NB4 (cell line): ENCODE measurements around the gene TMEM59L.
"Not testable (repeated sequence)": the region's sequence is repeated elsewhere in the genome, so short reads cannot be mapped to it uniquely, and the experiment has no call there.

Experiments used
- DNase-seq: peaks from one replicate; pipeline ENCODE4 v3.0.0; 2010; ENCODE audit warnings: low read depth
- H3K4me3 ChIP-seq: one replicate; pipeline ENCODE4 v1.5.1; 2011; ENCODE audit warnings: mild to moderate bottlenecking, low read depth, low read length, moderate library complexity
- MYC ChIP-seq: IDR thresholded peaks from 2 replicates; pipeline ENCODE4 v1.6.1; 2011; ENCODE audit warnings: low read depth, low read length
- POLR2A ChIP-seq: IDR thresholded peaks from 2 replicates; pipeline ENCODE4 v1.6.1; 2011; ENCODE audit warnings: mild to moderate bottlenecking; ENCODE audit not compliant: insufficient read length; ENCODE audit errors: extremely low read depth
- TF ChIP-seq, protein P1 (sequence below): IDR thresholded peaks from one replicate; pipeline ENCODE4 v1.5.1; 2012; ENCODE audit warnings: low read depth, low read length
- TF ChIP-seq, protein P2 (sequence below): IDR thresholded peaks from 2 replicates; pipeline ENCODE4 v1.6.1; 2011; ENCODE audit warnings: low read depth, low read length

TMEM59L gene

DNA sequence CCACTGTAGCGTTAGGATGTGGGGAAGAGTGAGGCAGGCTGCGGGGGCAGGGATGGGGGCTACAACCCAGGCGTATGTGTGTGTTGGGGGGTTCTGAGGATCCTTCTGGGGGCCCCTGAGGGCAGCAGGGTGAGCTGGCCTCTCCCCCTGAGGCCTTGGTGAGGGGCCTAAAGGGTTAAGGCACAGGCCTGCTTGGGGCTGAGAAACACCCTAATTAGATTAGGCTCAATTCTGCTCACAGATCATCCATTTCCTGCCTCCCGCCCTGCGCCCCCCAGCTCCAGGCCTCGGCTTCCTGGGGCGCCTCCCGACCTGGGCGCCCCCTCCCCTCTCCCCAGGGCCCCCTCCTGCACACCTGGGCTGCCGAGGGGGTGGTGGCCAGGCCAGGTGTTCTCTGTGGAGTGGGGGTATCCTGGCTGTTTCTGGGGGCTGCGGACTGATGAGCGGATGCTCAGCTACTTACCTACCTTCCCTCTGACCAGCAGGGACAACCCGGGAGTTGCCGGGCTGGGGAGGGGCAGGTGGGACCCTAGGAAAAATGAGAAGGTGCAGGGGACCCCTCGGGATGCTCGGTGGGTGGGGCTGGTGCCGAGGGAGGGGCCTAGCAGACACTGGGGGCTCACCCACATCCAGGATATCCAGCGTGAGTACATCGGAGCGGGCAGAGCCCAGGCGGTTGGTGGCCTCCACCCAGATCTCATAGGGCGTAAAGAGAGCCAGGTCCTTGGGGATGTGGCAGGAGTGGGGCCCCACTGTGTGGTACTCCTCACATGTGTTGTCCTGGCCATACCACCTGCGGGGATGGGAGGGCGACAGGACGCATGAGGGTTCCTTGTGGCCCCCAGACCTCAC, 14.6 kb upstream of the TMEM59L start:
- DNase-seq, result no peak
- TF ChIP-seq MYC (no peak), POLR2A (no peak)
- TF ChIP-seq, protein P1, sequence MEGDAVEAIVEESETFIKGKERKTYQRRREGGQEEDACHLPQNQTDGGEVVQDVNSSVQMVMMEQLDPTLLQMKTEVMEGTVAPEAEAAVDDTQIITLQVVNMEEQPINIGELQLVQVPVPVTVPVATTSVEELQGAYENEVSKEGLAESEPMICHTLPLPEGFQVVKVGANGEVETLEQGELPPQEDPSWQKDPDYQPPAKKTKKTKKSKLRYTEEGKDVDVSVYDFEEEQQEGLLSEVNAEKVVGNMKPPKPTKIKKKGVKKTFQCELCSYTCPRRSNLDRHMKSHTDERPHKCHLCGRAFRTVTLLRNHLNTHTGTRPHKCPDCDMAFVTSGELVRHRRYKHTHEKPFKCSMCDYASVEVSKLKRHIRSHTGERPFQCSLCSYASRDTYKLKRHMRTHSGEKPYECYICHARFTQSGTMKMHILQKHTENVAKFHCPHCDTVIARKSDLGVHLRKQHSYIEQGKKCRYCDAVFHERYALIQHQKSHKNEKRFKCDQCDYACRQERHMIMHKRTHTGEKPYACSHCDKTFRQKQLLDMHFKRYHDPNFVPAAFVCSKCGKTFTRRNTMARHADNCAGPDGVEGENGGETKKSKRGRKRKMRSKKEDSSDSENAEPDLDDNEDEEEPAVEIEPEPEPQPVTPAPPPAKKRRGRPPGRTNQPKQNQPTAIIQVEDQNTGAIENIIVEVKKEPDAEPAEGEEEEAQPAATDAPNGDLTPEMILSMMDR, result no peak
- TF ChIP-seq, protein P2, sequence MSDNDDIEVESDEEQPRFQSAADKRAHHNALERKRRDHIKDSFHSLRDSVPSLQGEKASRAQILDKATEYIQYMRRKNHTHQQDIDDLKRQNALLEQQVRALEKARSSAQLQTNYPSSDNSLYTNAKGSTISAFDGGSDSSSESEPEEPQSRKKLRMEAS, result no peak
- H3K4me3 ChIP-seq, result no peak overlapping the region

DNA sequence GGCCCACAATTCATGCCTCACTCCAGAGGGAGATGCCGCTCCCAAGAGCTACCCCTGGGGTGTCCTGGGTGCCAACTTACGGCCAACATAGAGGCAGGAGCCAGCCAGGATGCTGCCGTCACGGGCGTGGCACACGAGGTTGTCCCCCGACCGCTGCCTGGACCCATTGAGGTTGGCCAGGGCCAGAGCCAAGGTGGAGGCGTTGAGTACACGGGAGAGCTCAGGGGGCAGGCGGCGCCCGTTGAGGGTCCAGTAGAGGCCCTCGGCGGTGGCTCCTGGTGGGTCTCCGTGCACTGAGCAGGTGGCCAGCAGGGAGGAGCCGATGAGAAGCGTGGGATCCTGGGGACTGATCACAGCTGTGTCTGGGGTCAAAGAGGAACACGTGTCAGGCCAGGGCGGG, 13.2 kb upstream of the TMEM59L start:
- H3K4me3 ChIP-seq, result no peak overlapping the region
- TF ChIP-seq POLR2A, result no peak
- no peak for TF ChIP-seq MYC
- TF ChIP-seq, protein P2, result no peak
- TF ChIP-seq, protein P1, result no peak

DNA sequence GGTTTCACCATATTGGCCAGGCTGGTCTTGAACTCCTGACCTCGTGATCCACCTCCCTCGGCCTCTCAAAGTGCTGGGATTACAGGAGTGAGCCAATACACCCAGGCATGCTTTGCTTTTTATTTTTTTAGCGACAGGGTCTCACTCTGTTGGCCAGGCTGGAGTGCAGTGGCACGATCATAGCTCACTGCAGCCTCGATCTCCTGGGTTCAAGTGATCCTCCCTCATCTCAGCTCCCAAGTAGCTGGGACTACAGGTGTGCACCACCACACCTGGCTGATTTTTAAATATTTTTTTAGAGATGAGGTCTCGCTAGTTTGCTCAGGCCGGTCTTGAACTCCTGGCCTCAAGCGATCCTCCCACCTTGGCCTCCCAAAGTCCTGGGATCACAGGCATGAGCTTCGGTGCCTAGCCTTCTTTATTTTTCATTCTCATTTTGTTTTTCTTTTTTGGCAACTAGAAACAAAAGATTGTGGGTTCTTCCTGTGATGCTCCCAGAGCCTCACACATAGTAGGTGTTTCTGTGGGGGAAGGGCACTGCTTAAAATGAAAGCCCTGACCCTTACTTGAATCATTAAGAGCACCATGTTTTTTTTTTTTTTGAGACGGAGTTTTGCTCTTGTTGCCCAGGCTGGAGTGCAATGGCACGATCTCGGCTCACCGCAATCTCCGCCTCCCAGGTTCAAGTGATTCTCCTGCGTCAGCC, 11.8 kb upstream of the TMEM59L start:
- H3K4me3 ChIP-seq, DNase-seq: not testable (repeated sequence)

More for the DNA sequence above, 13.2 kb upstream of the TMEM59L start:
- no peak for DNase-seq

DNA sequence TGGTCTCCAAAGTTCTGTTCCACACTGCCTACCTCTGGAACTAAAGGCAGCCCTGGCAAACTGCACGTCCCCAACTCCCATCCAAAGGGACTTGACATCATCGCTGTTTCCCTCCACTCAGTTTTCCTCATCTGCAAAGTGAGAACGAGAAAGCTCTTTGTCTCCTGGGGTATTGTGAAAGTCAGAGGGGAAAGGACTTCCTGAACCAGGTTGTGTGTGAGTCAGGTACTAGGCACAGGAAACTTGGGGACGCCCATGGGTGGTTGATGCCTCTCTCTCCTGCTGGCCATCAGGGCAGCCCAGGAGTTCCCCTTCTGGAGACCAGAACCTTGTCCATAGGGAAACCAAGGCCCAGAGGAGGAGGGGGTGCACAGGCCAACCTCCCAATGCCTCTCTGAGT, 10.8 kb upstream of the TMEM59L start:
- no peak for DNase-seq
- H3K4me3 ChIP-seq, result no peak overlapping the region
- TF ChIP-seq, protein P1, result no peak
- TF ChIP-seq POLR2A, result no peak
- TF ChIP-seq MYC, result no peak
- TF ChIP-seq, protein P2, result no peak

DNA sequence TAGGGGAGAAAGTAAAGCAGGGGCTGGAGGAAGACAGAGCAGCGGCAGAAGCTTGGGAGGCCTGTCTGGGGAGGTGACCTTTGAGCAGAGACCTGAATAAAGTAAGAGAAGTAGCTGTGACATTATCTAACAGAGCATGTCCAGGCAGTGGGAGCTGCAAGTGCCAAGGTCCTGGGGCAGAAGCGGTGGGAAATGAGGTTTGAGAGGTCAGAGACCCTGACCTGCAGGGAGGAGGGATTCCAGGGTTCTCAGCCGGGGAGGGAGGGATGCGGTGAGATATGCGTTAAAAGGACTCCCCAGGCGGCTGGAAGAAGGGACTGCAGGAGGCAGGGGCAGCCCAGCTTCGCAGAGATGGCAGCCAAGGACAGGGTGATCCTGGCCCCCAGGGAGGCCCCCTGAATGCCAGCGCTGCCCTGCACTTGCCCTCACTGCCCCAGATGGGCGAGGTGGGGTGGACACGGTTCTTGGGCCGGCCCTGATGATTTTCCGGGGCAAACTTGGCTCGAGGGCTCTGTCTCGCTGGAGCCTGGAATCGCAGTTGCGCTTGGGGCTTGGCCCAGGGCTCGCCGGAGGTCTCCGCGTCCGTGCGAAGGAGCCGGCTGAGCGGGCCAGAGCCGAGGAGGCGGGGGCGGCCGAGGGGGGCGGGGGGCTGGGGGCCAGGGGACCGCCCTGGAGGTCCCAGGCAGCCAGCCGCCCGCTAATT, 9.3 kb upstream of the TMEM59L start:
- no peak overlapping the region for H3K4me3 ChIP-seq
- DNase-seq, result peak; percentile 42
- TF ChIP-seq, protein P2, result no peak
- TF ChIP-seq POLR2A (no peak), MYC (no peak)
- TF ChIP-seq, protein P1, result peak; percentile 17
